Measurements from ENCODE around the gene TRIM69.

DNA sequence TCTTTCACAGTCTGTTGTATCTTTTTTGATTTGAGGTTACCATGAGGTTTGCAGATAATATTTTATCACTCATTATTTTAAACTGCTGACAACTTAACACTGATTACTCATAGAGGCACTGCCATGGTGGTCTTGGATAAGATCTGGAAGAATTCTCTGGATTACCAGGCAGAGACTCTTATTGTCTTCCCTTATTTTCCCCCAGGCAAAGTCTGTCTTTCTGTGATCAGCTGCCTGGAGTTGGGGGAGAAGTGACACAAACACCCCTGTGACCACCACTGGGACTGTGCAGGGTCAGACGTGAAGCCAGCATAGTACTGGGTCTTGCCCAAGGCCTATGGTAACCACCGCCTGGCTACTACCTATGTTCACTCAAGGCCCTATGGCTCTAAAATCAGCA, 29.9 kb upstream of the TRIM69 start:
- TF ChIP-seq POLR2A (IDR thresholded peaks at IDR 0.05): no peak
- TF ChIP-seq, protein P1, sequence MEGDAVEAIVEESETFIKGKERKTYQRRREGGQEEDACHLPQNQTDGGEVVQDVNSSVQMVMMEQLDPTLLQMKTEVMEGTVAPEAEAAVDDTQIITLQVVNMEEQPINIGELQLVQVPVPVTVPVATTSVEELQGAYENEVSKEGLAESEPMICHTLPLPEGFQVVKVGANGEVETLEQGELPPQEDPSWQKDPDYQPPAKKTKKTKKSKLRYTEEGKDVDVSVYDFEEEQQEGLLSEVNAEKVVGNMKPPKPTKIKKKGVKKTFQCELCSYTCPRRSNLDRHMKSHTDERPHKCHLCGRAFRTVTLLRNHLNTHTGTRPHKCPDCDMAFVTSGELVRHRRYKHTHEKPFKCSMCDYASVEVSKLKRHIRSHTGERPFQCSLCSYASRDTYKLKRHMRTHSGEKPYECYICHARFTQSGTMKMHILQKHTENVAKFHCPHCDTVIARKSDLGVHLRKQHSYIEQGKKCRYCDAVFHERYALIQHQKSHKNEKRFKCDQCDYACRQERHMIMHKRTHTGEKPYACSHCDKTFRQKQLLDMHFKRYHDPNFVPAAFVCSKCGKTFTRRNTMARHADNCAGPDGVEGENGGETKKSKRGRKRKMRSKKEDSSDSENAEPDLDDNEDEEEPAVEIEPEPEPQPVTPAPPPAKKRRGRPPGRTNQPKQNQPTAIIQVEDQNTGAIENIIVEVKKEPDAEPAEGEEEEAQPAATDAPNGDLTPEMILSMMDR (IDR thresholded peaks at IDR 0.05): no peak
